ENCODE data around the gene PHF21B. TPM values are rescaled to one million over a fixed set of nuclear protein-coding genes. Genes with fewer than 3 reads are reported as not detected.

Gene PHF21B
- total RNA-seq, 1 donor from 2014 or later = 37.4 TPM

GRCh38 chr22:44839721-44840120, 170.1 kb downstream of the PHF21B start:
- no peaks in the 10 kb centered on the region for H3K4me1 Mint-ChIP-seq (ENCODE audit: low read depth)
- no peak overlapping the region for H3K4me3 Mint-ChIP-seq (ENCODE audit: low read depth)
- H3K36me3 Mint-ChIP-seq (ENCODE audit: insufficient read depth) = peaks cover 16% of the 10 kb centered on the region
- H3K9me3 Mint-ChIP-seq (ENCODE audit: low read depth) = peaks cover 2% of the 10 kb centered on the region
- no peaks in the 10 kb centered on the region for H3K27me3 Mint-ChIP-seq
- DNase-seq (ENCODE audit: low spot score, unreplicated experiment) = no peak
- H3K27ac Mint-ChIP-seq = no peak overlapping the region
- no peak for TF ChIP-seq CTCF (IDR thresholded peaks at IDR 0.05; ENCODE audit: unreplicated experiment)

DNA sequence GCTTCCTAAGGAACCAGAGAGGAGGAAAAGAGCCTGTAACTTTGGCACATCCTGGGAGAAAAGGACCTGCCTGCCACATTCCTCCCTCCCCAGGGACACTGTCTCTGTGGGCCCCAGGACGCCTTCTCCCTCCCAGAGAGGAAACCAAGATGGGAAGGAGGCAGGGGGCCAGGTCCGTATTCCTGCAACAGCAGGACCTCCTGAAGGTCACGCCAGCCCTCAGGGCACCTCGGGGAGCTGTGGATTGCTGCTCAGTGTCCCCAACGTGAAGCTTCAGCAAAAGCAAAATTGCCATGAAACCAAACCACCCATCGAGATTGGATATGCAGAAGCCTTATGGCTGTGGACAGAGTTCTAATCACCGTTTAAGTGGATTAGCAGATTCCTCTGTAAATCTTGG, 170.7 kb downstream of the PHF21B start:
- H3K36me3 Mint-ChIP-seq (ENCODE audit: insufficient read depth) = peaks cover 20% of the 10 kb centered on the region
- H3K27me3 Mint-ChIP-seq = no peaks in the 10 kb centered on the region
- TF ChIP-seq CTCF (IDR thresholded peaks at IDR 0.05; ENCODE audit: unreplicated experiment) = no peak
- no peak for DNase-seq (ENCODE audit: low spot score, unreplicated experiment)
- H3K9me3 Mint-ChIP-seq (ENCODE audit: low read depth) = peaks cover 7% of the 10 kb centered on the region
- no peaks in the 10 kb centered on the region for H3K4me1 Mint-ChIP-seq (ENCODE audit: low read depth)
- no peak overlapping the region for H3K4me3 Mint-ChIP-seq (ENCODE audit: low read depth)
- H3K27ac Mint-ChIP-seq = no peak overlapping the region

DNA sequence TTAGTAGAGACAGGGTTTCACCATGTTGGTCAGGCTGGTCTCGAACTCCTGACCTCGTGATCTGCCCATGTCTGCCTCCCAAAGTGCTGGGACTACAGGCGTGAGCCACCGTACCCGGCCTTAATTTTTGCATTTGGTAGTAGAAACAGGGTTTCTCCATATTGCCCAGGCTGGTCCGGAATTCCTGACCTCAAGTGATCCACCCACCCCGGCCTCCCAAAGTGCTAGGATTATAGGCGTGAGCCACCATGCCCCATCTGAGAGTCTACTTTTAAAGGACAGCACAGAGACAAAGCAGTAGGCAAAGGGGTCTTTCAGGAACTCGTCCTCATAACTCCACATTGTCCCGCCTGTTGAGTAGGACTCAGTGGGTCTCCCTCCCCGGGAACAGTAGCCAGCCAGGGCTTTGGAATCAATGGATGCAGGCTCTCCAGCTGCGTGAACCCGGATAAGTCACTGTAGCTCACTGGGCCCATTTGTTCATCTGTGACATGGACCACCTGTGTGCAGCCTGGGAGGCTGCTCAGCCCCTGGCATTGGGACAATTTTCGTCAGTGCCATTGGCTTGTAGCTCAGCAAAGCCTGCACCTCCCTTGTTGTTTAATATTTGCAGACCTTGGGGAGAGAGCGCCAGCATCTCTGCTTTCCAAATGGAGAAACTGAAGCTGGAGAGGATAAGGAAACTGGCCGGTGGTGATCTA, 171.3 kb downstream of the PHF21B start:
- H3K9me3 Mint-ChIP-seq (ENCODE audit: low read depth) = peaks cover 13% of the 10 kb centered on the region
- TF ChIP-seq CTCF (IDR thresholded peaks at IDR 0.05; ENCODE audit: unreplicated experiment) = no peak
- H3K4me3 Mint-ChIP-seq (ENCODE audit: low read depth) = no peak overlapping the region
- H3K27me3 Mint-ChIP-seq = no peaks in the 10 kb centered on the region
- no peak overlapping the region for H3K27ac Mint-ChIP-seq
- H3K4me1 Mint-ChIP-seq (ENCODE audit: low read depth) = no peaks in the 10 kb centered on the region
- H3K36me3 Mint-ChIP-seq (ENCODE audit: insufficient read depth) = peaks cover 26% of the 10 kb centered on the region
- DNase-seq (ENCODE audit: low spot score, unreplicated experiment) = no peak

- Mint-ChIP-seq H3K27ac (no peak overlapping the region), H3K27me3 (no peaks in the 10 kb centered on the region), H3K36me3 (ENCODE audit: insufficient read depth) (peaks cover 35% of the 10 kb centered on the region), H3K4me3 (ENCODE audit: low read depth) (no peak overlapping the region), H3K9me3 (ENCODE audit: low read depth) (peaks cover 18% of the 10 kb centered on the region), H3K4me1 (ENCODE audit: low read depth) (no peaks in the 10 kb centered on the region)
- no peak for TF ChIP-seq CTCF (IDR thresholded peaks at IDR 0.05; ENCODE audit: unreplicated experiment)
- DNase-seq (ENCODE audit: low spot score, unreplicated experiment) = no peak
Measured at GRCh38 chr22:44837481-44837880, 172.3 kb downstream of the PHF21B start.

DNA sequence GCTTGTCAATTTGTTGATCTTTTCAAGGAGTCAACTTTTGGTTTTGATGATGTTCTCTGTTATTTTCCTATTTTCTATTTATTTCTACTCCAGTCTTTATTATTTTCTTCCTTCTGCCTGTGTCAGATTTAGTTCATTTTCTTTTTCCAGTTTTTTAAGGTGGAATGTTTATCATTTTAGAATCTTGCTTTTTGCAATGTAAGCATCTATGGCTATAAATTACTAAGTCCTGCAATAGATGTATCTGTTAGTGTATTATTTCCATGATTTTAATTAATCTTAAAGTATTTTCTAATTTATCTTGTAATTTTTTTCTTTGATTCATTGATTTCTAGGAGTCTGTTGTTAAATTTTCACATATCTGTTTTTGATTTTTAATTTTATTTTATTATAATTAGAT, 175.7 kb downstream of the PHF21B start:
- no peak for DNase-seq (ENCODE audit: low spot score, unreplicated experiment)
- Mint-ChIP-seq H3K36me3 (ENCODE audit: insufficient read depth) (peaks cover 43% of the 10 kb centered on the region), H3K4me3 (ENCODE audit: low read depth) (no peak overlapping the region), H3K27ac (no peak overlapping the region), H3K4me1 (ENCODE audit: low read depth) (no peaks in the 10 kb centered on the region), H3K9me3 (ENCODE audit: low read depth) (peaks cover 22% of the 10 kb centered on the region), H3K27me3 (no peaks in the 10 kb centered on the region)
- TF ChIP-seq CTCF (IDR thresholded peaks at IDR 0.05; ENCODE audit: unreplicated experiment) = no peak
